ENCODE results near the gene GALNS. TPM values are rescaled to one million over a fixed set of nuclear protein-coding genes. Genes with fewer than 3 reads are reported as not detected.
"Not testable (repeated sequence)": the region's sequence is repeated elsewhere in the genome, so short reads cannot be mapped to it uniquely, and the experiment has no call there.

The GALNS gene
- total and polyA plus RNA-seq, 3 donors from 2014 or later, result 55.9 to 94.4 (median 65.3) TPM

DNA sequence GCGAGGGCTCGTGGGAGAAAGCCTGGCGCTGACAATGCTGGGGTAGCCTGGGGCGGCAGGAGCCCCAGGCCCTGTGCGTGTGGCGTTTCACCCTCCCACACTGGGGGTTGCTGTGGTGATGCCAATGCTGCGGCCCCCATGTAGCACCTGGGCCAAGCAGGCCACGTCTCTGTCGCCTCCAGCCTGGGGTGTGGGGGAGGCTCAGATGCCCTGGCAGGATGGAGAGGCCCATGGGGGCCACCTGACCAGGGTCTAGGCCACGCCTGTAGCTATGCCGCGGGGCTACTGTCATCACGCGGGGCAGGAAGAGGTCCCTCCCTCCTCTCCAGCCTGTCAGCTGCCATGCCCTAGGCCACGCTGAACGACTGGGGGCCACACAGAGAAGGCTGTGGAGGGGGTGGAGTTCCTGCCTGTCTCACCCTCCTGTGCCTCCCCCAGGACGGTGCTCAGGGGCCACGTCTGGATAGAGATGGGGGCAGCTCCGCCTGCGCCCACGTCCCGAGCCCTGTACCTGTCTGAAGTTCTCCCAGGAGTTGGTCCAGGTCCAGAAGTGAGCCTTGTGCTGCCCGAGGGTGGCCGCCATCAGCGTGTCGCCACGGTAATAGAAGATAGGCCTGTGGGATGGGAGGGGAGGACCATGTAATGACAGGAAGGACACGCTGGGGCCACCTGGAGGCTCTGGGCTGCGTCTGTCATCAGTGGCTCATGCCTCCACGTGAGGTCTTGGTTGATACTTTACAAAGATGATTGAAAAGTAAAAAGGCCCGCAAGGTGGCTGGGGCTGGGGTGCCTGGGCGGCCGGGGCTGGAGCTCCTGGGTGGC, 32.3 kb downstream of the GALNS start:
- no peak for TF ChIP-seq POLR2A (IDR thresholded peaks at IDR 0.05)
- TF ChIP-seq, protein P1, sequence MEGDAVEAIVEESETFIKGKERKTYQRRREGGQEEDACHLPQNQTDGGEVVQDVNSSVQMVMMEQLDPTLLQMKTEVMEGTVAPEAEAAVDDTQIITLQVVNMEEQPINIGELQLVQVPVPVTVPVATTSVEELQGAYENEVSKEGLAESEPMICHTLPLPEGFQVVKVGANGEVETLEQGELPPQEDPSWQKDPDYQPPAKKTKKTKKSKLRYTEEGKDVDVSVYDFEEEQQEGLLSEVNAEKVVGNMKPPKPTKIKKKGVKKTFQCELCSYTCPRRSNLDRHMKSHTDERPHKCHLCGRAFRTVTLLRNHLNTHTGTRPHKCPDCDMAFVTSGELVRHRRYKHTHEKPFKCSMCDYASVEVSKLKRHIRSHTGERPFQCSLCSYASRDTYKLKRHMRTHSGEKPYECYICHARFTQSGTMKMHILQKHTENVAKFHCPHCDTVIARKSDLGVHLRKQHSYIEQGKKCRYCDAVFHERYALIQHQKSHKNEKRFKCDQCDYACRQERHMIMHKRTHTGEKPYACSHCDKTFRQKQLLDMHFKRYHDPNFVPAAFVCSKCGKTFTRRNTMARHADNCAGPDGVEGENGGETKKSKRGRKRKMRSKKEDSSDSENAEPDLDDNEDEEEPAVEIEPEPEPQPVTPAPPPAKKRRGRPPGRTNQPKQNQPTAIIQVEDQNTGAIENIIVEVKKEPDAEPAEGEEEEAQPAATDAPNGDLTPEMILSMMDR (IDR thresholded peaks at IDR 0.05), result no peak
- no peaks in the 10 kb centered on the region for H3K27me3 ChIP-seq
- no peak for DNase-seq
- no peak overlapping the region for H3K27ac ChIP-seq
- H3K36me3 ChIP-seq (ENCODE audit: low read depth, missing control alignments), result no peaks in the 10 kb centered on the region
- H3K4me3 ChIP-seq, result no peak overlapping the region
- intact Hi-C loops (cut with DNase I; ENCODE audit: low total_unique reads), result no loop called here
- WGBS, 2 donors, result 91 to 93% methylated on average over 22 to 33 of the region's 33 CpGs
- H3K4me1 ChIP-seq, result no peaks in the 10 kb centered on the region
- no peaks in the 10 kb centered on the region for H3K9me3 ChIP-seq

DNA sequence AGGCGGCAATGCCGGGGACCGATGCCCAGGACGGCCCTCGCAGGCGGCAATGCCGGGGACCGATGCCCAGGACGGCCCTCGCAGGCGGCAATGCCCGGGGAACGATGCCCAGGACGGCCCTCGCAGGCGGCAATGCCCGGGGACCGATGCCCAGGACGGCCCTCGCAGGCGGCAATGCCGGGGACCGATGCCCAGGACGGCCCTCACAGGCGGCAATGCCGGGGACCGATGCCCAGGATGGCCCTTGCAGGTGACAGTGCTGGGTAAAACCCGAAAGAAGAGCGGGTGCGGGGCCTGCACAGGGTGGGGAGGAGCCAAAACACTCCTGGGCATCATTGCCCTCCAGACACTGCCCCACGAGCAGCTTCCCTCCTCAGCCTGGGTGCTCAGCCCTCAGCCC, 33.1 kb downstream of the GALNS start:
- H3K36me3 ChIP-seq (ENCODE audit: low read depth, missing control alignments); DNase-seq; intact Hi-C loops (cut with DNase I; ENCODE audit: low total_unique reads); H3K4me3 ChIP-seq; H3K27me3 ChIP-seq; H3K4me1 ChIP-seq; H3K27ac ChIP-seq; H3K9me3 ChIP-seq: not testable (repeated sequence)
- WGBS, 2 donors, result 96 to 100% methylated on average over 19 to 25 of the region's 31 CpGs

DNA sequence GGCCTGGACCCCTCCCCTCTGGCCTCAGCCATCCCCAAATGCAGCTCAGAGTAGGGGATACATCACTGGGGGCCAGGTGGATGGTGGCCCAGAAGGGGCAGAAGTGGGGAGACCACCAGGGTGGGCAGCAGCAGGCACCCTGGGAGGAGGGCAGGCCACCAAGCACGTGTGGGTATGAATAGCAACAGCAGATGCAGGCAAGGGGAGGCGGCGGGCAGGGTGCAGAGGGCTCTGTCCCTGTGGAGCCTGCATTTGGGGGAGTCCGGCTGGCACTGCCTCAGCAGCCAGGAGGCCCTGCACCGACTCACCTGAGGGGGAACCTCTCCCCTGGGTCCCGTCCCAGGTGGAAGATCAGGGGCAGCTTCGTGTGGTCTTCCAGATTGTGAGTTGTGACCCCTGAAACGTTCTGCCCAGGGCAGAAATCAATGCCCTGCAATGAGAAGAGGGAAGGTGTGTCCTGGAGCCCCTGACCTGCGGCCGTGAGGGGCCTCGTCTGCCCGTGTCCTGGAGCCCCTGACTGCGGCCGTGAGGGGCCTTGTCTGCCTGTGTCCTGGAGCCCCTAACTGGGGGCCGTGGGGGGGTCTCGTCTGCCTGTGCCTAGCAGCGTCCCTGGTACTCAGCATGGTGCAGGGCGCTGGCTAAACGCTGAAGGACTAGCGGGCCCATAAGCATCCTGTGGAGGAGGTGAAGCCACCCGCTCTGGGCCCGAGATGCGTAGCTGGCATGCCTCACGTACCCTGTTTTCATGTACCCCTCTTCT, 34.3 kb downstream of the GALNS start:
- no peak for DNase-seq
- TF ChIP-seq, protein P1 (IDR thresholded peaks at IDR 0.05), result no peak
- TF ChIP-seq POLR2A (IDR thresholded peaks at IDR 0.05), result no peak
- H3K4me3 ChIP-seq, result no peak overlapping the region
- H3K9me3 ChIP-seq, result no peaks in the 10 kb centered on the region
- no peak overlapping the region for H3K27ac ChIP-seq
- no peaks in the 10 kb centered on the region for H3K4me1 ChIP-seq
- WGBS, 2 donors, result 91 to 95% methylated on average over 10 to 24 of the region's 24 CpGs
- no peaks in the 10 kb centered on the region for H3K36me3 ChIP-seq (ENCODE audit: low read depth, missing control alignments)
- intact Hi-C loops (cut with DNase I; ENCODE audit: low total_unique reads), result no loop called here
- H3K27me3 ChIP-seq, result no peaks in the 10 kb centered on the region

DNA sequence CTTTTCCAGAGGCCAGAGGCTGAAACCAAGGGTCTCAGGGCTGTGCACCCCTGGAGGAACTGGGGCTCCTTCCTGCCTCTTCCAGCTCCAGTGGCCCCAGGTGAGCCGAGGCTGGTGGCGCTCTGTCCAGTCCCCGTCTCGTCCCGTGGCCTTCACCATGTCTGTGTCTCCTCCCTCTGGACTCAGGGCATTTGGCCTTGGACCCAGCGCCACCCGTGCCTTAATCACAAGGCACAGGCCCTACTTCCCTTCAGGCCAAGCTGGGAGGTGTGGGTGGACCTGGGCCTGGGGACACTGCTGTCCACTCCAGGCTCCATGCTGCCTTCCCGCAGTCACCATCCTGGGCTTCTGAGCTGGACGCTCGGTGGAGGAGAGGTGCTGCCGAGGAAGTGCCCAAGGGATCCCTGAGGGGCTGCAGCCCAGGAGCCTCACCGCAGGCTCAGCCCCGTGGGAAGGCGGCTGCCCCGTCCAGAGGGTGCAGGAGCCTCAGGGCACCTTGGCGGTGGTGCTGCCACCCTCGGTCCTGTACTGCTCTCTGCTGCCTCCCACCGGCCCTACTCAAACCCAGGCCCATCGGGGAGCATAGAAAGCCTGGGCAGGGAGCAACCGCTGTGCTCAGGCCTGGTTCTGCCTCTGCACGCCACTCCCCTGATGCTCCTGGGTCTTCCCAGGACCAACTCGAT, 35.4 kb downstream of the GALNS start:
- 77 to 100% methylated on average over 2 to 22 of the region's 22 CpGs for WGBS, 2 donors
- no peak for DNase-seq
- intact Hi-C loops (cut with DNase I; ENCODE audit: low total_unique reads), result no loop called here
- Histone ChIP-seq H3K27ac (no peak overlapping the region), H3K4me3 (no peak overlapping the region), H3K27me3 (no peaks in the 10 kb centered on the region), H3K9me3 (no peaks in the 10 kb centered on the region), H3K36me3 (ENCODE audit: low read depth, missing control alignments) (no peaks in the 10 kb centered on the region), H3K4me1 (no peaks in the 10 kb centered on the region)
- TF ChIP-seq, protein P1 (IDR thresholded peaks at IDR 0.05), result no peak
- TF ChIP-seq POLR2A (IDR thresholded peaks at IDR 0.05), result no peak

DNA sequence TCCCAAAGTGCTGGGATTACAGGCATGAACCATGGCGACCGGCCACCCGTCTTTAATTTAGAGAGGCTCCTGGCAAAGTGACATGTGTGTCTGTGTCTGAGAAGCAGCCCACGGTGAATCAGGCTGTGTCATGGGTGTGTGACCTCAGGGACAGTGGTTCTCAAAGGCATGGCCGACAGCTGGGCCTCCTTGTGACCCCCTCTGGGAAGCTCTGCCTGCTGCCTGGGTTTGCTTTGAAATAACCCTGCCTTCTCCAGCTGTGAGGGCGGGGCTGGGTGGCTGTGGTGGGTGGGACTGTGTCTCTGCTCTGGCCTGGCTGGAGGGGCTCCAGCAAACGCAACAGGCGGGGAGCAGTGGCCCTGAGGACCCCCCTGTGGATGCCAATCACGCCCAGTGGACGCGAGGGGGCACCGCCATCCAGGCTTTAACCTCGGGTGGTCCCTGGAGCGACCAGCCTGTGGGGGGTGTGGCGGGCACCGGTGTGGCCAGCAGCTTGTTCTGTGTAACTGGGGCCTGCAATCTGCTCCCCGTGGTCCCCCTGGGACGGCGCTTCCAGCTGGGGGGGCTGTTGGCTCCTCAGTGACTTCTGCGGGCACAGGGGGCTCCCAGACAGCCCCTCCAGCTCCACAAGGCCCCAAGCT, 36.2 kb downstream of the GALNS start:
- DNase-seq, result no peak
- intact Hi-C loops (cut with DNase I; ENCODE audit: low total_unique reads), result no loop called here
- Histone ChIP-seq H3K36me3 (ENCODE audit: low read depth, missing control alignments) (no peaks in the 10 kb centered on the region), H3K9me3 (no peaks in the 10 kb centered on the region), H3K4me1 (no peaks in the 10 kb centered on the region), H3K27me3 (no peaks in the 10 kb centered on the region), H3K4me3 (no peak overlapping the region), H3K27ac (no peak overlapping the region)
- 89 to 96% methylated on average over 5 to 19 of the region's 20 CpGs for WGBS, 2 donors
- TF ChIP-seq, protein P1 (IDR thresholded peaks at IDR 0.05), result no peak
- no peak for TF ChIP-seq POLR2A (IDR thresholded peaks at IDR 0.05)
